Activated T-cell treated with anti-CD3 and anti-CD28 coated beads, Interleukin-2, amount 50 U/mL, for 1 hour (primary cell): ENCODE data around the gene ADAM12.

Source experiments
- DNase-seq: peaks from one replicate; pipeline ENCODE4 v3.0.0-alpha.2; 2020

ADAM12 gene

DNA sequence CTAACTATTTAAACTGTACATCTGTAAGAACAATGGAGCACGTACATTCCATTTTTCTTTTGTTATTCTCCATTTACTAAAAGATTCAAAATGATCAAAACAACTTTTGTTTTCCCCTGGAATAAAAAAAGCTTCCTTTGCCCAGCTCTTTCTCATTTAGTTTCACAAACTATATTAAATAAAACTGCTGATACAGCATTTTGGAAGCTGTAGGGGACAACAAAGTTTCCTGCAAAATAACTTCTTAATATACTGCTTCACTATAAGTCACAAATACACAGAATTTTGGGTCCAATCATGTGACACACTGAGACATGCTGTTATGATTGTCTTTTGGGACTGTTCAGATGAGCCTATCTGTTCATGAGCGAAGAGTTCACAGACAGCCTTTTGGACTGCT, 222.4 kb downstream of the ADAM12 start:
- DNase-seq, result no peak

DNA sequence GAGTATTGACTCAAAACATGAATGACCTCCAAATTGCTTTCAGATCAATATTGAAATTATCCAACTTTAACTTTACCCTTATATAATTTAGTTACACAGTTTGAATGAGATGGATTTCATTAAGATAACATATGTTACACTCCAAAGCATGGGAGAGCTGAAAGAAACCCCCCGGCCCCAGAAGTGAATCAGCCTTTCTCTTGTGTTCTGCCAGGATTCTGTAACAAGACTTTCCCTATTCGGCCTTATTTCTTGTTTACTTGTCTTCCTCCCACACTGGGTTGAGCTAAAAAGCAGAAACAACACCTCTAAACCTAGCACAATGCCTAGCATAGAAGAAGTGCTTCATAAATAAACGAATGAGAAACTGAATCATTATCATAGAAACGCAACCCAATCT, 224.8 kb downstream of the ADAM12 start:
- DNase-seq, result no peak

- DNase-seq, result no peak
Measured at GRCh38 chr10:126161691-126162090, 226.6 kb downstream of the ADAM12 start.

GRCh38 chr10:126160971-126161630, 227.2 kb downstream of the ADAM12 start:
- no peak for DNase-seq

- no peak for DNase-seq
Measured at GRCh38 chr10:126160571-126160970, 227.7 kb downstream of the ADAM12 start.

- no peak for DNase-seq
Measured at GRCh38 chr10:126158133-126158892, 230.0 kb downstream of the ADAM12 start.

- no peak for DNase-seq
Measured at GRCh38 chr10:126157189-126157588, 231.1 kb downstream of the ADAM12 start.

DNA sequence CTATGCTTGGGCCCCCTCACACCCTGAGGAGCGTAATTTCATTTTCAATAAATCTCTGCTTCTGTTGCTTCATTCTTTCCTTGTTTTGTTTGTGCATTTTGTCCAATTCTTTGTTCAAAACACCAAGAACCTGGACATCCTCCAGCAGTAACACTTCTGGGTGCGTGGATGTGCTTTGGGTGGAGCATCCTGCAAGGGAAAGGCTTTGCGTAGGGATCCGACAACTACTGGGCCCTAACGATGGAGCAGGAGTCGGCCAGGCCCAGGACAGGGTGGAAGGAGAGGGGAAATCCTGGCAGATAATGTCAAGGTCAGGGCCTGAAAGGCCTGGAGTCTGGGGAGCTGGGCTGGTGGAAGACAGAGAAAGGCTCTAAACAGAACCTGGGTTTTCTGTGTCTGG, 231.8 kb downstream of the ADAM12 start:
- no peak for DNase-seq

- no peak for DNase-seq
Measured at GRCh38 chr10:126156012-126156411, 232.3 kb downstream of the ADAM12 start.

DNA sequence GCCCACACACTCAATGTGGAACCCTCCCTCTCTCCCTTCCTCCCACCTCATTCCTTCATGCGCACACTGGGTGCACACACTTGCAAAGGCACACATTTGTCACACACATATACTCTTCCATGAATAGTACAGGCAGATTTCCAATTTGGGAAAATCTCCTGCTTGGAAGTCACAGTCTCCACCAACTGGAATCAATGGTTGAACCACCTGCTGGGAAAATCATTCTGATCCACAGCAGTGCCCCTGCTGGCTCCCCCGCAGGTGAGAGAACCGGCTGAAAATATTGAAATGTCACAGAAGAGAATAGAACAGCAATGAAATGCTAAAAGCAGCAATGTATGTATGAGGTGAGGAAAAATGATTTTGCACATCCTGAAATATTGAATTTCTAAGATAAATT, 232.7 kb downstream of the ADAM12 start:
- no peak for DNase-seq

DNA sequence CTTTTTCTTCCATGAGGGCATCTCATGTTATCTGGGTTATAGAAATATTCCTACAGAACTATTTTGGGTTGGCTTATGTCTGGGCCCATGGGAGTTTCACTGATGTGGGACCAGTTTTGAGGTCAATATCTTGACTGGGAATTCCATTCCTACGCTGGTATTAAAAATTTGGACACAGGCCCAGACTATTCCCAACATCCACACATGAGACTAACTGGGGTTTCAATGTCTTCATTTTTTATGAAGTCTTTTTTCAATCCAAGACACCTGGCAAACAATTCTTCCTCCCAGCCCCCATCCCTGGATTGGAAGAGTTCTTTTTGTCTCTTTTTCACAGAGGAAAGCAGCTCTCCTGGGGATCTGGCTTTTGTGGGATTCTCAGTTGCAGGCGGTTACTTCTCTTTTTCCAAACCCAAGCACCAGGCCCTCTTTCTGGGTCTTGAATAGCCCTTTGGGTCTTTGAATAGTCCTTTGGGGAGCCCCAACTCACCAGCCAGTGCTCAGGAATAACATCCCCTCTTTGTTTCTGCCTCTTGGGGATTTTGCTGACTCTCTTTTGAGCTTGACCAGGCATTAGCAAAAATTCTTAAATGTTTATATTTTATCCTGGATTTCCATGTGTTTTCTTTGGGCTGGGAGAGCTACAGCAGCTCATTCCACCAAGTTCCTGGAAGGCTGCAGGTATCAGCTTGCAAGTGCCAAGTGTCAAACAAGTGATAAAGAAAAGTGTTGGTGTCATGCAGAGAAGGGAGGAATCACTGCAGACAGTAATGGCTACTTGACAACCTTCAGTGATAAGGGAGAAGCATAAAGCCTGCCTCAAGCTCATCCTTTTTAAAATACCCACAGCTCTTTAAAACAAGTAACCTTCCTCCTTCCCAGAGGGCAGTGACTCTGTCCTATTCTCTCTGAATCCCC, 234.3 kb downstream of the ADAM12 start:
- DNase-seq, result no peak

- no peak for DNase-seq
Measured at GRCh38 chr10:126147866-126148587, 240.2 kb downstream of the ADAM12 start.

DNA sequence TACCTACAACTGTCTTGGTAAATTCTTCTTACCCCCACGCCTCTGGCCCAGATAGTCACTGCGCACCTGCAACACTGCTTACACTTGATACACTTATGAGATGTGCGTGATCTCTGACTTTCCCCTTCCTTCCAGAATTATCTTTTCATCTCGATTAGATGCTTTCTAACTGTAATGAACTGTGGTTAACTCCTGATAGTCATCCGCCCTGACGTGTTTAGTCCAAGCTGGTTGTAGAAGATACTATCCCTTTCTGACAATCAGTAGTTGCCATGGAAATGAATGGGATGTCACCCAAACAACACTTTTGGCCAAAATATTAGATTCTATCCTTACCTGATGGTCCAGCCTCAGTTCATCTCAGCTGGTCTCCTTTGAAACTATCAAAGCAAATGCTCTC, 241.5 kb downstream of the ADAM12 start:
- no peak for DNase-seq

DNA sequence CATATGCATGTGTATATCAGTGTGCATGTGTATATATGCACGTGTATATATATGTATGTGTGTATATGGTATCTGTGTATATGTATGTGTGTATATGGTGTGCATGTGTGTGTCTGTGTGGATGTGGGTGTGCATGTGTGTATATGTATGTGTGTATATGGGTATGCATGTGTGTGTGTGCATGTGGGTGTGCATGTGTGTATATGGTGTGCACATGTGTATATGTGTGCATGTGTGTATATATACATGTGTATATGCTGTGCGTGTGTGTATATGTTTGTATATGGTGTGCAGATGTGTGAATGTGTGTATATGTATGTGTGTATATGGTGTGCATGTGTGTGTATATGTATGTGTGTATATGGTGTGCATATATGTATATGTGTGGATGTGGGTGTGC, 245.2 kb downstream of the ADAM12 start:
- no peak for DNase-seq

DNA sequence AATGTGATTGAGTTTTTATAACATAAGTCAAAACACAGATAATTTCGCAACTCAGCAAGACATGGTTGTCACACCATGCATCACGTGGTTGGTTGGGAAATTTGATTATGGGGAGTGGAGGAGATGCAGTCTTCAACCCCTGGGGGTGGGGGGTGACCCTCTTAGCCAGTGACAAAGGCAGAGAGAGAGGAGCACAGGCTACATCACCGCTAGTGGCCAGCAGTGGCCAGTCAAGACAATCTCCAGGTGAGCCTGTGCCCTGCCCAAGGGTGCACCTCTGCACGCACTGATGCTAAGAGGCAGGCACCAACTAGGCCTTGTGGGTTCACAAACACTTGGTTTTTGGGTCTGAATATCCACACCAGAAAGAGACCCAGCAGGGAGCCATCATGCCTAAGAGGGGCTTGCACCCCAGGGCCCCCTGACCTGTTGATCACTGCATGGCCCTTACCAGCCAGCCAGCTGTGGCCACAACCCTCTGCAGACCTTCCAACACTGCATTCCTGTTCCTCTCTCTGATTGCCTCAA, 247.5 kb downstream of the ADAM12 start:
- DNase-seq, result no peak

DNA sequence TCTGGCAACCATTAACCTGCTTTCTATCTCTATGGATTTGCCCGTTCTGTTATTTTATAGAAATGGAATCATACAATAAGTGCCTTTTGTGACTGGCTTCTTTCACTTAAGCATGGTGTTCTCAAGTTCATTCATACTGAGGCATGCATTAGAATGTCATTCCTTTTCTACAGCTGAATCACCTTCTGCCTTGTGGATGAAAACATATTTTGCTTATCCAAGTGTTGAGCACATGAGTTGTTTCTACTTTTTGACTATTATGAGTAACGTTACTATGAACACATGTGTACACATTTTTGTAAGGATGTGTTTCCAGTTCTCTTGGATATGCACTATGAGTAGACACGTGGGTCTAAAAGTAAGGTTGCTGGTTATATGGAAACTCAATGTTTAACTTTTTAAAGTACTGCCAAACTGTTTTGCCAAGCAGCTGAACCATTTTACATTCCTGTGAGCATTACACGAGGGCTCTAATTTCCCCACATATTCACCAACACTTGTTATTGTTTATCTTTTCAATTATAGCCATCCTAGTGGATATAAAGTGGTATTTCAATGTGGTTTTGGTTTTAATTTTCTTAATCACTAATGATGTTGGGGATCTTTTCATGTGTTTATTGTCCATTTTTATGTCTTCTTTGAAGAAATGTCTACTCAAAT, 250.6 kb downstream of the ADAM12 start:
- DNase-seq, result no peak

GRCh38 chr10:126135941-126136595, 252.2 kb downstream of the ADAM12 start:
- DNase-seq, result no peak

DNA sequence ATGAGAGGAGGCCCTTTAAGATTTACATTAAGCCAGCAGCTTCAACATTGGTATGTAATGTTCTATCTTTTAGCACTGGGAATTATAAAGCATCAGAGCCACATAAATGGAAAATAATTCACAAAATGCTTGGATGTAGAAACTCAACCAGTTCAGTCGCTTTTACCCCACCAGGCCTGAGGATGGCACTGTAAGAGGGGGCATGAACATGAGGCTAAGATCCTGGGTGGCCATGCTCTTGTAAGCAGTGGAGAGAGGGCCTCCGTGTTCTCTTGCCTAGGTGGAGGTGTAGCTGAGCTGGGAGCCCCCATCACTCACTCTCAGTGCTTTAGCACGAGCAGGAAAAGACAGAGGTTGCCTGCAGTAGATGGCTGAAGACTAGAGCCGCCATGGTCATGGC, 253.1 kb downstream of the ADAM12 start:
- no peak for DNase-seq

DNA sequence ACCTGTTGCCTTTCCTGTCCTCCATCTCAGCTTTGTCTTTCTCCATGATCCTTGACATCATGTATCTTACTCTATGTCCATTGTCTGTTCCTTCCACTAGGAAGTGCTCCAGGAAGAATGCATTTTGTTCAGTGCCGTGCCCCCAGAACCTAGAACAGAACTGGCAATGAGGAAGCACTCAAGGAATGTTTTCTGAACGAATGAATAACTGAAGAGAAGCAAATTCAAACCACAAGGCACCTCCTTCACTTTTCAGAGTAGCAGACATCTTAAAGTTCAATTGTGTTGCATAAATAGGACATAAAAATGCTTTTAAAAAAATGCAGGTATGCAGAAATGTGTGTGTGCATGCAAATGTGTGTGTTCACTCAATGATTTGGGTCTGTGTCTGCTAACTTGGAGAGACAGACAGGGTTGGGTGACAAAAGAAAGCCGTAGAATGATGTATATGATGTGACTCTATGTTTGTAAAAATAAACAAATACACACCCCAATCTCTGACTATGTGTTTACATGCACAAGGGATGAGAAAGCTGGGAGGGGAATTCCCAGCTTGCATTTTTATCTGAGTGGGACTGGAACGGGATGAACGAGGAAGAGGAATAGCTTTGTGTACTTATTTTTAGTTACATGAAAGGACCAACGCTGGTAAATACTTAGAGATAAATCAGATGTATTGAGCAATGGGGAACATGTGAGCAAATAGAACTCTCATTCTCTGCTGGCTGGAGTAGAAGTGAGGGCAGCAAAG, 254.2 kb downstream of the ADAM12 start:
- no peak for DNase-seq

- DNase-seq, result no peak
Measured at GRCh38 chr10:126133082-126133620, 255.1 kb downstream of the ADAM12 start.
